HG02970 (cell line): ENCODE measurements around the gene SYNM.
A peak's percentile ranks its signal among the peaks of the same experiment; 100 is the strongest.

Experiments
- ATAC-seq: cut with Tn5 transposase; IDR thresholded peaks from one replicate; pipeline ENCODE4 v1.9.1; 2021; ENCODE audit warnings: mild to moderate bottlenecking, moderate library complexity, moderate number of reproducible peaks; ENCODE audit not compliant: unreplicated experiment, low FRiP score

SYNM gene

DNA sequence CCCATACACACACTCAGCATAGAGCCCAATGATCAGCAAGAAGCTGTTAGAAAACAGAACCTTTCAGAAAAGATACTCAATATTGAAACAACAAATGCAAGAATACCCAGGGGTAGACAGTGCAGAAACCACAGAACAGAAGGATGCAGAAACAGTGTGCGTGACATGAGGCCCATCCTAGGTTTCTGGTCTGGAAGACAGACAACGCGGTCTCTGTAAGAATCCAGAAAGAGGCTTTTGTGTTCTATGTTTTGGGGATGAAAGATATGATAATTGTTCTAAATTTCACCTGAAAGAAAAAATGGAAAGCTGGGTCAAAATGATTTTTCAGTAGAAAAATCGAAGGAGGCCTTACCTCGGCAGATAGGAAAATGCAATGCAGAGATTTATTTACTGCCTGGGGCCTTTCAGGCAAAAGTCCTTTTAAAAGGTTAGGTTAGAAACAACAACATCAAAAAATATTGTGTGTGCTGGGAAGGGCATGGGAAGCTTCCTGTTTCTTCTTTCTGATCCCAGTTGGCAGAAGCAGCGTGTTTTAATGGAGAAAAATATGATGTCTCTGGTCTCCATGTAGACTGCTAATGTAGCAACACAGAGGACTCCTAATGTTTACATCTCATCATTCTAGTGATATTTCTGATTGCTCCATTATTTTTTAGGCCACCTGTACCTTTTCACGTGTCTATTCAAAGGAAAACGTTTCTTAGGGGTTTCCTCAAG lies 17.0 kb downstream of the SYNM start:
- no peak for ATAC-seq

DNA sequence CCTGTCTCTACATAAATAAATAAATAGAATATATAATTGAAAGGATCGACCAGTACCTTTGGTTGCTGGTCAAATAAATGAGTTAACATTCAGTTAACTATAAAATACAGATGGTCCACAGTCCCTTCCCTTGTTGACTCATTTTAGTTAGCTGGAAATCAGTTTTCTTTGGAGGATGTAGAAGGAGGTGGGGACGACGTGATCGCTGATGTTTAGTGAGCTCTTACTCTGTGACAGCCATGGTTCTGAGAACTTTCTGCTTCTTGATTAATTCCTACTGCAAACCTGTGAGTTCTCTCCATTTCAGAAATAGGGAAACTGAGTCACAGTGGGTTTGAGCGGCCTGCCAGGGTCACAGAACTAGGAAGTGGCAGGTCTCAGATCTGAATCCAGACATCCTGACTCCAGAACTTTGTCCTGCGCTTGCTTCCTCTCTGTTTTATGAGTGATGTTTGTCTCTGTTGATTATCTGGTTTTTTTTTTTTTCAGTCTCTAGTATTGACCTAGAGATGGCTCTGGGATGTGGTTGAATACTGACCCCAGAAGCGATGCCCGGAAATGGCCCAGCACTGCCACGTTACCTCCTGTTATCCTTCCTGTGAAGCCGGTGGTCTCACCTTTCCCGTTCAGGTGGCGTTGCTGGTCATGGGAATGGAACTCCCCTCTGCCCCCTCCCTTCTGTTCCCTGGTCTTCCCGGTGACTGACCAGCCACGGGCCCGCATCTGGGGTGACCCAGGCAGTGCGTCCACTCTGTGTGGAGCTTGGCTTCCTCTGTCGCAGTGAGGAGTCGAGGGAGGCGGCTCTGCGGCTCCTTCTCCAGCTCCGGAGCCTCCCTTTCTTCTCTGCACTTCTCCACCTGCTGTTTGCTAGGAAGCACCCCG lies 18.2 kb downstream of the SYNM start:
- ATAC-seq, result no peak

DNA sequence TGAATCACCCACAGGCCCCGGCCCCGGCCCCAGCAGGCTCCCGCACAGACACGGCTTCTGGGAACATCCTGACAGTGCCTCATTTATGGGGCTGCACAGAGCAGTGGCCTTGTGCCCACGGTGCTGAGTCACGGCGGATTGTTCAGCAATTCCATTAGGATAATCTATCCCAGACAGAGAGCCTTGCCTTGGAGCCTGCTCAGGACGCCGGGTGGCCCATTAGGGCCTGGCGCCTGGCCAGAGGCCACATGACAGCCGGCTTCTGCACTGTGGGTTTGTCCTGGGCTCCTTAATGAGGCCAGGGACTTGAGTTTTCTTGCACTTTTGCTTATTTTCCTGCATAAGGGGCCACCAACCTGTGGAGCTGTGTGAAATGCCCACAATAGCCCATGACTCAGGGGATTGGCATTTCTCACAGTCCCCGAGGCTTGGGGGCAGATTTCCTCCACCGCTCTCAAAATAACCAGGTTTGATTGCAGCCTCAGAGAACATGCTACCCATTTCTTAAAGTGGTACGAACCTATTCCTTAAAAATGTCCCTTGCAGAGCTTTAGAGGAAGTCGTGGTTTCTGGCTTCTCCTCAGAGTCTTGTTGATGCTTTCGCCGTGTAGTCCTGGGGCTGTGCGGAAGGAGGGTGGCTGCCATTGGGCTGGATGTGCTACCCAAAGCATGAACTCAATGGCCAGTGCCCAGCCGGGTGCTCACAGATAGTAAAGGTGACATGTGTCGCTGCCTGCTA lies 19.0 kb downstream of the SYNM start:
- ATAC-seq, result no peak

DNA sequence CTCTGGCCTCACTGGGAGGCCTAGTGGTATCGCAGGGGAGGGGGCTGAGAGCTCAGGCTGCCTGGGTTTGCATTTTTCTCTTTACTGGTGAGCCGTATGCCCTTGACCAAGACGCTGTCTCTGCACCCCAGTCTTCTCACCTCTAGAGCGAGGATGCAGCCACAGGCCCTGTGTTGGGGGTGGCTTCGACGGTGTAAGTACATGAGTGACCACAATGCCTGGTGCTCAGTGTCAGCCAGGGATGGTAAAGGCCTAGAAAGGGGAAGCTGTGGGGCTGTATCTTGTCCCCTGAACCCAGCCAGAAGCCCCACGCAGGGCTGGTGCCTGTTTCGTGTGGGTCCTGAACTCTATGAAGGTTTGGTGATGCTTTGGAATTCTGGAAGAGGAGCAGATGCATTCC lies 19.8 kb downstream of the SYNM start:
- ATAC-seq, result no peak

DNA sequence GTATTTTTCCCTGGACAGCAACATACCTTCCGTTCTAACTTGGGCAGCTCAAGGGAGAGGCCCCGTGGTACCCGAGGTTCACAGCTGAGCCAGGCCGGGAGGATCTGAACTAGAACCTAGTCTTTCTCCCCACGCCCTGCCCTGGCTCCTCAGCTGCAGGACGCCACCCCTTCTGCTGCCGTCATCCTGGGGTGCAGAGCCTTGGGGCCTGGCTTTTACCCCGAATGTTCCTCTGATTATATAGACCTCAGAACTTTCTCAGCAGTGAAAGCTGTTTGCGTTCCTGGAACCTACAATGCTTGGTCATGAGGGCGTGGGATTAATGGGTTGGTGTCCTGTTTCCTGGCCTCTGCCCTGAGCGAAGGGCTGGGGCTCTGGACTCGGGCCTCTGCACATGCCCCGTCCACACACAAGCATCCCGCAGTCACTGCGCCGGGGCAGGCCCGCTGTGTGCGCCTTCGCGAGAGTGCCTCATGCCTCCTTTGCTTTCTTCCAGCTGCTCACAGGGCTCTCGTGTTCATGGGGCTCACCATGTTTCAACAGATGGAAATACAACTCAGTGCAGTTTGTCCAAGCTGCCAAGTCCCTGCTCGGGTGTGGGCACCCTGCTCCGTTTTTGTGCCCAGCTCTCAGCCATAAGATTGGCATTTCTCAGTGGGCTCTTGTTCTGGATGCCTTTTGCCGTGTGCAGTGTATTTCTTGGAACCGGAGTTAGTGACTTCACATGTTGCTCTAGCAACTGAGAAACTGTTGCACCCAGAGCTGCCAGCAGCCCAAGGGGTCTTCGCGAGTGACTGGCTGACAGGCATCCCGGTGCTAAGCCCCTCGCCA lies 20.4 kb downstream of the SYNM start:
- ATAC-seq, result no peak

DNA sequence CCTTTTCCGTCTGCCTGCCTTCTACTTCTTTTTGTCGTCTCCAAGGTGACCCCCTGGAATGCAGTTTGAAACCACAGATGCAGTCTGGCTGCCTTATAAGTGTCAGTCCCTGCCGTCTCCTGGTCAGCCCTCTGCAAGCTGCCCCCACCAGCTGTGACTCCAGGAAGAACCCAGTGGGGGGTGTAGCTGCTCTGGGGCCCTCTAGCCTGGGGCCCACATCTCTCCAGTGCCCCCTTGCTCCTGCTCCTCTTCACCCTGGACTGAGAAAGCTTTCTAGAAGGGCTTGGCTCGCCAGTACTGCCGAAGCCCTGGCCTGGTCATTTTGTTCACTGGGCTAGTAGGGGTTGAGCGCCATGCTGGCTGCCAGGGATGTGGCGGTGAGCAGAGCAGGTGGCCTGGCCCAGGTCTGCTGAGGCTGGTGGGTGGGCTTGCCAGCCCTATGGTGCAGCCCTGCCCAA lies 21.3 kb downstream of the SYNM start:
- no peak for ATAC-seq

DNA sequence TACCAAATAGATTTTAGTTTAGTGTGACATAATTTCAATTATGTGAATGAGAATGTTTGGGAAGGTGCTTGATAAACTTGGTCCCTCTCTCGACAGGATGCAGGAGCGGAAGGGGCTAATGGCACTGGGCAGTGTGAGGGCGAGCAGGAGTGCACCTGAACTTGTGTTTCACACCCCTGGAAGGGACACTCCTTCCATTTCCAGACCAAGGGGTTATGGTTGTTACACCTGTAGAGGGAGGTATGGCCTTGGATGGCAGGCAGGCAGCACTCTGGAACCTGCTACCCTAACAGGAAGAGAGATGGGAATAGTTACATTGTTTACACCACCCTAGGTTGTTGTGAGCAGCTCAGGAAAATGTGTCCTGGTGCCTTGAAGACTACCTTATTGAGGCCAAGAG lies 22.1 kb downstream of the SYNM start:
- ATAC-seq, result no peak

DNA sequence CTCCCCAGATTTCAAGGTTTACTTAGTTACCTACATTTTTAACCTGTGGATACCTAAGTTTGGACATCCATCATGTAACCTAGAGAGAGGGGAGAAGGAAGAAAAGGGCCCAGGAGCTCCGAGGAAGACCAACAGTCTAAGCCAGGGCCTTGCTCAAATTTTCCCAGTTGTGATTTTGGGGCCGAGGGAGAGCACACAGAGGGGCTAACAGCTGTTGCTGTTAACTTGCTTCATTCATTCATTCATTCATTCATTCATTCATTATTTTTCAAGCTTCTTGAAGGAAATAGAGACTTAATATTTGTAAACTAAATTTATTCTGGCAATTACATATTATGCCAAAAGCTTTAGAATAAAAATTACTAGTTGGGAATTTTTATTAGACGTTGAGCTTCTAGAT lies 22.9 kb downstream of the SYNM start:
- ATAC-seq, result no peak

DNA sequence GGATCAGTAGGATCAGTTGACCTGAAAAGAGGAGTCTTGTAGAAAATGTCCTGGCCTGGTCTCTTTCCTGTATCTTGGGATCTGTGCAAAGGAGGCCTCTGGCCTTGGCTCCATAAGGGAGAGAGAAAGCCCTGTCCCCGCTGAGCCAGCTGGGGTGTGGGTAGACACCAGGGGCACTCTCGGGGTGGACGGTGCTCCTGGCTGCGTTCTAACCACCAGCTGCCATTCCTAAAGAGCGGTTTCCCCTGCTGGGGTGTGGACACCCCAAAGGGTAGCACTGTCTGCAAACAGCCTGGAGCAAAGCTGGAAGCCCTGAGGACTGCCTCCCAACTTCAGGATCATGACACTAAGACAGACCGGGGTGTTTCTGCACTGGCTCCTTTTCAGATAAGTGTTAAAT lies 23.5 kb downstream of the SYNM start:
- no peak for ATAC-seq

DNA sequence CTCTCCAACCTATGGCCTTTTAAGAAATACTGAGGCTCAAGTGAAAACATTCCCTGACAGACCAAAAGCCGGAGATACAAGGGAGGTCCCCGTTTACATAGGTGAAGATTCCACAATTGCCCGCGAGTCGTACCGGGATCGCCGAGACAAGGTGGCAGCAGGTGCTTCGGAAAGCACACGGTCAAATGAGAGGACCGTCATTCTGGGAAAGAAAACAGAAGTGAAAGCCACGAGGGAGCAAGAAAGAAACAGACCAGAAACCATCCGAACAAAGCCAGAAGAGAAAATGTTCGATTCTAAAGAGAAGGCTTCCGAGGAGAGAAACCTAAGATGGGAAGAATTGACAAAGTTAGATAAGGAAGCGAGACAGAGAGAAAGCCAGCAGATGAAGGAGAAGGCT lies 24.8 kb downstream of the SYNM start:
- ATAC-seq, result no peak

DNA sequence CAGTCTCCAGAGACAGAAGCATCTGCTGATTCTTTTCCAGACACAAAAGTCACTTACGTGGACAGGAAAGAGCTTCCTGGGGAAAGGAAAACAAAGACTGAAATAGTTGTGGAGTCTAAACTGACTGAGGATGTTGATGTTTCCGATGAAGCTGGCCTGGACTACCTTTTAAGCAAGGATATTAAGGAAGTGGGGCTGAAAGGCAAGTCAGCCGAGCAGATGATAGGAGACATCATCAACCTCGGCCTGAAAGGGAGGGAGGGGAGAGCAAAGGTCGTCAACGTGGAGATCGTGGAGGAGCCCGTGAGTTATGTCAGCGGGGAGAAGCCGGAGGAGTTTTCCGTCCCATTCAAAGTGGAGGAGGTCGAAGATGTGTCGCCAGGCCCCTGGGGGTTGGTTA lies 25.4 kb downstream of the SYNM start:
- no peak for ATAC-seq

DNA sequence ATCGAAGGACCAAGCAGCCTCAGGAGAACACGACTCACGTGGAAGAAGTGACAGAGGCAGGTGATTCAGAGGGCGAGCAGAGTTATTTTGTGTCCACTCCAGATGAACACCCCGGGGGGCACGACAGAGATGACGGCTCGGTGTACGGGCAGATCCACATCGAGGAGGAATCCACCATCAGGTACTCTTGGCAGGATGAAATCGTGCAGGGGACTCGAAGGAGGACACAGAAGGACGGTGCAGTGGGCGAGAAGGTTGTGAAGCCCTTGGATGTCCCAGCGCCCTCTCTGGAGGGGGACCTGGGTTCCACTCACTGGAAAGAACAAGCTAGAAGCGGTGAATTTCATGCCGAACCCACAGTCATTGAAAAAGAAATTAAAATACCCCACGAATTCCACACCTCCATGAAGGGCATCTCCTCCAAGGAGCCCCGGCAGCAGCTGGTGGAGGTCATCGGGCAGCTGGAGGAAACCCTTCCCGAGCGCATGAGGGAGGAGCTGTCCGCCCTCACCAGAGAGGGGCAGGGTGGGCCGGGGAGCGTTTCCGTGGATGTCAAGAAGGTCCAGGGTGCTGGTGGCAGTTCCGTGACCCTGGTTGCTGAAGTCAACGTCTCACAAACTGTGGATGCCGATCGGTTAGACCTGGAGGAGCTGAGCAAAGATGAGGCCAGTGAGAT lies 26.0 kb downstream of the SYNM start:
- no peak for ATAC-seq

DNA sequence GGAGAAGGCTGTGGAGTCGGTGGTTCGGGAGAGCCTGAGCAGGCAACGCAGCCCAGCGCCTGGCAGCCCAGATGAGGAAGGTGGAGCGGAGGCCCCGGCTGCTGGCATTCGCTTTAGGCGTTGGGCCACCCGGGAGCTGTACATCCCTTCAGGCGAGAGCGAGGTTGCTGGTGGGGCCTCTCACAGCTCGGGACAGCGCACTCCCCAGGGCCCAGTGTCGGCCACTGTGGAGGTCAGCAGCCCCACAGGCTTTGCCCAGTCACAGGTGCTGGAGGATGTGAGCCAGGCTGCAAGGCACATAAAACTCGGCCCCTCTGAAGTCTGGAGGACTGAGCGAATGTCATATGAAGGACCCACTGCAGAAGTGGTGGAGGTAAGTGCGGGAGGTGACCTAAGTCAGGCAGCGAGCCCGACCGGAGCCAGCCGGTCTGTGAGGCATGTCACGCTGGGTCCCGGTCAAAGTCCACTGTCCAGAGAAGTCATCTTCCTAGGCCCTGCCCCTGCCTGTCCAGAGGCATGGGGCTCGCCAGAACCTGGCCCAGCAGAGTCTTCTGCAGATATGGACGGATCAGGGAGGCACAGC lies 26.7 kb downstream of the SYNM start:
- ATAC-seq, result no peak

DNA sequence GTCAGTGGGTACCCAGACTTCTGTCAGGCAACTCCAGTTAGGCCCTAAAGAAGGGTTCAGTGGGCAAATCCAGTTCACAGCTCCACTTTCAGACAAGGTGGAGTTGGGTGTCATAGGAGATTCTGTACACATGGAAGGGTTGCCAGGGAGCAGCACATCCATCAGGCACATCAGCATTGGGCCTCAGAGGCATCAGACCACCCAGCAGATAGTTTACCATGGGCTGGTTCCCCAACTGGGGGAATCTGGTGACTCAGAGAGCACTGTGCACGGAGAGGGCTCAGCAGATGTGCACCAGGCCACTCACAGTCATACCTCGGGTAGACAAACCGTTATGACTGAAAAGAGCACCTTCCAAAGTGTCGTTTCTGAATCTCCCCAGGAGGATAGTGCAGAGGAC lies 27.2 kb downstream of the SYNM start:
- ATAC-seq, result no peak

DNA sequence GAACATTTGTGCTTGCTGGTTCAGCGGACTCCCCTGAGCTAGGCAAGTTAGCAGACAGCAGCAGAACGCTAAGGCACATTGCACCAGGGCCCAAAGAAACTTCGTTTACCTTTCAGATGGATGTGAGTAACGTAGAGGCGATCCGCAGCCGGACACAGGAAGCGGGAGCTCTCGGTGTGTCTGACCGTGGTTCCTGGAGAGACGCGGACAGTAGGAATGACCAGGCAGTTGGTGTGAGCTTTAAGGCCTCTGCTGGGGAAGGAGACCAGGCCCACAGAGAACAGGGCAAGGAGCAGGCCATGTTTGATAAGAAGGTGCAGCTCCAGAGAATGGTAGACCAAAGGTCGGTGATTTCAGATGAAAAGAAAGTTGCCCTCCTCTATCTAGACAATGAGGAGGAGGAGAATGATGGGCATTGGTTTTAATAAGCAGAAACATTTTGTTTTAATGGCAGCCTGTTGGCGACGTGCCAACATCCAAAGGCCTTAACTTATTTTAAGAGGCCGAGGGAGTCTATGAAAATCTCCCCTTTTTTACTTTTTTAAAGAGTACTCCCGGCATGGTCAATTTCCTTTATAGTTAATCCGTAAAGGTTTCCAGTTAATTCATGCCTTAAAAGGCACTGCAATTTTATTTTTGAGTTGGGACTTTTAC lies 27.9 kb downstream of the SYNM start:
- ATAC-seq, result no peak

DNA sequence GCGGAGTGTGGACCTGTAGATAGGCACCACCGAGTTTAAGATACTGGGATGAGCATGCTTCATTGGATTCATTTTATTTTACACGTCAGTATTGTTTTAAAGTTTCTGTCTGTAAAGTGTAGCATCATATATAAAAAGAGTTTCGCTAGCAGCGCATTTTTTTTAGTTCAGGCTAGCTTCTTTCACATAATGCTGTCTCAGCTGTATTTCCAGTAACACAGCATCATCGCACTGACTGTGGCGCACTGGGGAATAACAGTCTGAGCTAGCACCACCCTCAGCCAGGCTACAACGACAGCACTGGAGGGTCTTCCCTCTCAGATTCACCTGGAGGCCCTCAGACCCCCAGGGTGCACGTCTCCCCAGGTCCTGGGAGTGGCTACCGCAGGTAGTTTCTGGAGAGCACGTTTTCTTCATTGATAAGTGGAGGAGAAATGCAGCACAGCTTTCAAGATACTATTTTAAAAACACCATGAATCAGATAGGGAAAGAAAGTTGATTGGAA lies 29.5 kb downstream of the SYNM start:
- ATAC-seq, result no peak

DNA sequence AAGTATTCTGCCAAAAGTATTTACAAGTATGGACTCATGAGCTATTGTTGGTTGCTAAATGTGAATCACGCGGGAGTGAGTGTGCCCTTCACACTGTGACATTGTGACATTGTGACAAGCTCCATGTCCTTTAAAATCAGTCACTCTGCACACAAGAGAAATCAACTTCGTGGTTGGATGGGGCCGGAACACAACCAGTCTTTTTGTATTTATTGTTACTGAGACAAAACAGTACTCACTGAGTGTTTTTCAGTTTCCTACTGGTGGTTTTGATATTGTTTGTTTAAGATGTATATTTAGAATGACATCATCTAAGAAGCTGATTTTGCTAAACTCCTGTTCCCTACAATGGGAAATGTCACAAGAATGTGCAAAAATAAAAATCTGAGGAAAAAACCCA lies 30.3 kb downstream of the SYNM start:
- peak; percentile 54 for ATAC-seq

DNA sequence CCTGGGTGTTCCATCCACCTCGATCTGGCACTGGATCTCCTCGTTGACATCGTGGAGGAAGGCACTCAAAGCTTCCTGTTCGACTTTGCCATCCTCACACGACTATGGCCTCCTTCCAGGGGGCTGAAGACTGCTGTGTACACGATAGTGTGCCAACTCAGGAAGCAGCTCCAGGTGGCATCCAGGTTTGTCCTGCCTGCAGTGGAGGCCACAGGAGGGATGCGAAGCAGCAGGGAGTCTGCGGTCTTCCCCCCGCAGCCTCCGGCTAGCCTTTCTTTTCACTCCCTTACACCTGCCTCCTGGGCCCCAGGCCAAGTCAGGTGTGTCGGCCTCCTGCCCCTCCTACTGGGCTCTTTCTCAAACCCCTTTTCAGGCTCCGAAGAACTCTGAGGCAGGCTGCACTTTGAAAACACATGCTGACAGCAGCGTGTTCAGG lies 32.2 kb downstream of the SYNM start:
- ATAC-seq, result no peak

DNA sequence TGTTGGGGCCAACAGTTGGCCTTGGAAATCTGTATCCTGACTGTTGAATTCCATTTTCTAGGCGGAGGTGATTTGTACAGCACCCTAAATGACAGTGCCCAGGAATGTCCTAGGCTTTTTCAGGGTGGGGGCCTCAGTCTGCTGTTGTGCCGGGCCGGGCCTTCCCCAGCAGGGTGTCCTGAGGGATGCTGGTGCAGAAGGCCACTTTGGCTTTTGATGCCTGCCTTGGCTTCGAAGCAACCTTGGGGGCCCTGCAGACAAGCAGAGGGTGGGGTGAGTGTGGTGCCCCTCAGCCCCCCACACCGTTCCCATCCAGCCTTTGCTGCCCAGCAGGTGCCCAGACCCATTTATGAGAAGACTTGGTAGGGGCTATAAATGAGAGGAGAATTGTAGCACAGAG lies 33.0 kb downstream of the SYNM start:
- no peak for ATAC-seq
